Measurements from ENCODE around the gene HPCAL1. TPM values are rescaled to one million over a fixed set of nuclear protein-coding genes. Genes with fewer than 3 reads are reported as not detected.

Gene HPCAL1
- total RNA-seq, 1 experiment from 2014 or later, result 26.9 TPM

DNA sequence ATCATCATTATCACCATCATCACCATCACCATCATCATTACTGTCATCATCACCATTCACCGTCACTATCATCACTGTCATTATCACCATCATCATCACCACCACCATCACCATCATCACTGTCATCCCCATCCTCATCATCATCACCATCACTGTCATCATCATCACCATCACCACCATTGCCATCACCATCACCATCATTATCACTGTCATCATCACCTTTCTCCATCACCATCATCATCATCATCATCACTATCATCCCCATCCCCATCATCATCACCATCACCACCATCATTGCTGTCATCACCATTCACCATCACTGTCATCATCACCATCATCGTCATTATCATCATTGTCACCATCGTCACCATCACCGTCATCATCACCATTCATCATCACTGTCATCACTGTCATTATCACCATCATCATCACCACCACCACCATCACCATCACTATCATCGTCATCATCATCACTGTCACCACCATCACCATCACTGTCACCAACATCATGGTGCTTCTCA is 9.8 kb downstream of the HPCAL1 start:
- no peaks in the 10 kb centered on the region for H3K36me3 ChIP-seq (ENCODE audit: control insufficient read depth, insufficient read depth, low read length)
- Mint-ChIP-seq H3K27me3 (ENCODE audit: insufficient read depth, unreplicated experiment) (no peaks in the 10 kb centered on the region), H3K27ac (ENCODE audit: unreplicated experiment) (no peak overlapping the region), H3K4me1 (ENCODE audit: low read depth, unreplicated experiment) (no peaks in the 10 kb centered on the region), H3K4me3 (ENCODE audit: unreplicated experiment) (no peak overlapping the region), H3K36me3 (ENCODE audit: insufficient read depth, unreplicated experiment) (no peaks in the 10 kb centered on the region), H3K9me3 (ENCODE audit: unreplicated experiment) (no peaks in the 10 kb centered on the region)
- intact Hi-C loops (cut with micrococcal nuclease; ENCODE audit: unreplicated experiment), result no loop called here
- no TSS peak for BruUV-seq (replicated peaks)
- TF ChIP-seq, protein P1, sequence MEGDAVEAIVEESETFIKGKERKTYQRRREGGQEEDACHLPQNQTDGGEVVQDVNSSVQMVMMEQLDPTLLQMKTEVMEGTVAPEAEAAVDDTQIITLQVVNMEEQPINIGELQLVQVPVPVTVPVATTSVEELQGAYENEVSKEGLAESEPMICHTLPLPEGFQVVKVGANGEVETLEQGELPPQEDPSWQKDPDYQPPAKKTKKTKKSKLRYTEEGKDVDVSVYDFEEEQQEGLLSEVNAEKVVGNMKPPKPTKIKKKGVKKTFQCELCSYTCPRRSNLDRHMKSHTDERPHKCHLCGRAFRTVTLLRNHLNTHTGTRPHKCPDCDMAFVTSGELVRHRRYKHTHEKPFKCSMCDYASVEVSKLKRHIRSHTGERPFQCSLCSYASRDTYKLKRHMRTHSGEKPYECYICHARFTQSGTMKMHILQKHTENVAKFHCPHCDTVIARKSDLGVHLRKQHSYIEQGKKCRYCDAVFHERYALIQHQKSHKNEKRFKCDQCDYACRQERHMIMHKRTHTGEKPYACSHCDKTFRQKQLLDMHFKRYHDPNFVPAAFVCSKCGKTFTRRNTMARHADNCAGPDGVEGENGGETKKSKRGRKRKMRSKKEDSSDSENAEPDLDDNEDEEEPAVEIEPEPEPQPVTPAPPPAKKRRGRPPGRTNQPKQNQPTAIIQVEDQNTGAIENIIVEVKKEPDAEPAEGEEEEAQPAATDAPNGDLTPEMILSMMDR (IDR thresholded peaks at IDR 0.05; ENCODE audit: insufficient read depth in 1 of 2, low read depth in 1 of 2, low read length in 1 of 2, severe bottlenecking in 1 of 2, unreplicated experiment in 1 of 2), result no peak
- H3K4me3 ChIP-seq (ENCODE audit: low read depth, low read length), result no peak overlapping the region
- no peak for DNase-seq
- no peaks in the 10 kb centered on the region for H3K9me3 ChIP-seq
- POLR2A ChIA-PET, result no interaction called here
- no peaks in the 10 kb centered on the region for H3K27me3 ChIP-seq (replicated peaks; ENCODE audit: control insufficient read depth, insufficient read depth, low read length)
- CTCF ChIA-PET, result no interaction called here
- H3K4me1 ChIP-seq, result no peaks in the 10 kb centered on the region

DNA sequence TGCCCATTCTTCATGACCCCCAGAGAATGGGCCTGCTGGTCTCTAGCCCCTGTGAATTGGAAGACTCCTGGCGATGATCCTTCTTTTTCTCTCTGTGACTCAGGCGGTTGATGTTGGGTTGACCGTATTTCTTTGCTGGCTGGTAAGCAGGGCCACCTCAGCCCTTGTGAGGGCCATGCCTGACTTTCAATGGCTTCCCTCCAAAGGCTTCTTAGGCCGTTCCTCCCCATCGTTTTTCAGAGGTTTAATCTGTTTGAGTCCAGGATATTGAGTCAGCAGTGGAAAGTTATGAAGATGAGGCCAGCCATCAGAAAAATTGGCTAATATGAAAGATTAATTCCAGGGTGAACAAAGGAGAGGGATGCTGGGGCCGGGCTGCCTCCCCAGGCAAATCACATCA is 13.6 kb downstream of the HPCAL1 start:
- ChIA-PET CTCF (no interaction called here), POLR2A (no interaction called here)
- Histone ChIP-seq H3K27me3 (replicated peaks; ENCODE audit: control insufficient read depth, insufficient read depth, low read length) (no peaks in the 10 kb centered on the region), H3K4me1 (no peaks in the 10 kb centered on the region), H3K9me3 (peaks cover 7% of the 10 kb centered on the region; the same call in 1 of the 2 replicates), H3K36me3 (ENCODE audit: control insufficient read depth, insufficient read depth, low read length) (no peaks in the 10 kb centered on the region; the same call in 1 of the 2 replicates), H3K4me3 (ENCODE audit: low read depth, low read length) (no peak overlapping the region)
- intact Hi-C loops (cut with micrococcal nuclease; ENCODE audit: unreplicated experiment), result no loop called here
- no TSS peak for BruUV-seq (replicated peaks)
- Mint-ChIP-seq H3K4me3 (ENCODE audit: unreplicated experiment) (no peak overlapping the region), H3K27ac (ENCODE audit: unreplicated experiment) (no peak overlapping the region), H3K36me3 (ENCODE audit: insufficient read depth, unreplicated experiment) (peaks cover 7% of the 10 kb centered on the region), H3K27me3 (ENCODE audit: insufficient read depth, unreplicated experiment) (no peaks in the 10 kb centered on the region), H3K4me1 (ENCODE audit: low read depth, unreplicated experiment) (no peaks in the 10 kb centered on the region), H3K9me3 (ENCODE audit: unreplicated experiment) (peaks cover 11% of the 10 kb centered on the region)
- DNase-seq, result no peak
- TF ChIP-seq, protein P1 (IDR thresholded peaks at IDR 0.05; ENCODE audit: insufficient read depth in 1 of 2, low read depth in 1 of 2, low read length in 1 of 2, severe bottlenecking in 1 of 2, unreplicated experiment in 1 of 2), result no peak

DNA sequence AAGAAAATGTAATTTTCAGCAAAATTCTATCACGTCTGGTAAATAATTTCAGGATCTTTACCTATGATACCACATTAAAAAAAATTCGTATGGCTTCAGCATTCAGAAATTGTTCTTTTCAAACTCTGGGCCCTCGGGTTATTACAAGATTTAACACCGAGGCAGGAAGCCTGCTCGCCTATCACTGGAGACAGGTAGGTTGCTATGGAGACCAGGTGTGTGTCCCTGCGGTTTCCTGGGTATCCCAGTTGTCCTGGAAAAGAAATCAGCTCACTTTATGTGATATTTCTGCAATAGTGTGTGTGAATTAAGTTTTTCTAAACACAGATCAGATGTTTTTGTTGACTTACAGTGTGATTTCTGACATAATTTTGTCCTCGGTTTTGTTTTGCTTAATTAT is 14.2 kb downstream of the HPCAL1 start:
- intact Hi-C loops (cut with micrococcal nuclease; ENCODE audit: unreplicated experiment), result no loop called here
- ChIA-PET CTCF (no interaction called here), POLR2A (no interaction called here)
- H3K36me3 Mint-ChIP-seq (ENCODE audit: insufficient read depth, unreplicated experiment), result peaks cover 7% of the 10 kb centered on the region
- Histone ChIP-seq H3K36me3 (ENCODE audit: control insufficient read depth, insufficient read depth, low read length) (no peaks in the 10 kb centered on the region; the same call in 1 of the 2 replicates), H3K4me1 (no peaks in the 10 kb centered on the region; the same call in 1 of the 2 replicates), H3K9me3 (peaks cover 7% of the 10 kb centered on the region; the same call in 1 of the 2 replicates), H3K4me3 (ENCODE audit: low read depth, low read length) (no peak overlapping the region), H3K27me3 (replicated peaks; ENCODE audit: control insufficient read depth, insufficient read depth, low read length) (no peaks in the 10 kb centered on the region)
- H3K4me1 Mint-ChIP-seq (ENCODE audit: low read depth, unreplicated experiment), result no peaks in the 10 kb centered on the region
- DNase-seq, result no peak
- H3K9me3 Mint-ChIP-seq (ENCODE audit: unreplicated experiment), result peaks cover 11% of the 10 kb centered on the region
- BruUV-seq (replicated peaks), result no TSS peak
- no peak overlapping the region for H3K27ac Mint-ChIP-seq (ENCODE audit: unreplicated experiment)
- no peak overlapping the region for H3K4me3 Mint-ChIP-seq (ENCODE audit: unreplicated experiment)
- H3K27me3 Mint-ChIP-seq (ENCODE audit: insufficient read depth, unreplicated experiment), result no peaks in the 10 kb centered on the region
- TF ChIP-seq, protein P1 (IDR thresholded peaks at IDR 0.05; ENCODE audit: insufficient read depth in 1 of 2, low read depth in 1 of 2, low read length in 1 of 2, severe bottlenecking in 1 of 2, unreplicated experiment in 1 of 2), result no peak

All from Caco-2 (cell line).